ENCODE data around the gene DGKH.
A peak's percentile ranks its signal among the peaks of the same experiment; 100 is the strongest.

DGKH gene

GRCh38 chr13:42259515-42259914 lies 211.1 kb downstream of the DGKH start:
- no peak for FAIRE-seq
- no peak for DNase-seq (ENCODE audit: insufficient read length, low spot score)
- TF ChIP-seq POLR2AphosphoS5 (IDR thresholded peaks at IDR 0.05; ENCODE audit: low read depth, low read length) (no peak), POLR2A (IDR thresholded peaks at IDR 0.05; ENCODE audit: low read depth, low read length) (no peak), POU2F2 (IDR thresholded peaks at IDR 0.05; ENCODE audit: low read depth, low read length) (no peak), PAX5 (IDR thresholded peaks at IDR 0.05; ENCODE audit: insufficient read depth, low read length, severe bottlenecking) (no peak), SPI1 (IDR thresholded peaks at IDR 0.05; ENCODE audit: low read depth, low read length) (no peak), TAF1 (IDR thresholded peaks at IDR 0.05; ENCODE audit: low read depth, low read length) (no peak)

GRCh38 chr13:42260903-42261654 lies 212.6 kb downstream of the DGKH start:
- DNase-seq (ENCODE audit: insufficient read length, low spot score) = no peak
- TF ChIP-seq POLR2A (IDR thresholded peaks at IDR 0.05; ENCODE audit: low read depth, low read length) (no peak), PAX5 (IDR thresholded peaks at IDR 0.05; ENCODE audit: insufficient read depth, low read length, severe bottlenecking) (no peak), SPI1 (IDR thresholded peaks at IDR 0.05; ENCODE audit: low read depth, low read length) (no peak), POU2F2 (IDR thresholded peaks at IDR 0.05; ENCODE audit: low read depth, low read length) (no peak), TAF1 (IDR thresholded peaks at IDR 0.05; ENCODE audit: low read depth, low read length) (no peak), POLR2AphosphoS5 (IDR thresholded peaks at IDR 0.05; ENCODE audit: low read depth, low read length) (no peak)
- FAIRE-seq = peak; percentile 48

GRCh38 chr13:42266473-42266872 lies 218.0 kb downstream of the DGKH start:
- no peak for TF ChIP-seq SPI1 (IDR thresholded peaks at IDR 0.05; ENCODE audit: low read depth, low read length)
- no peak for TF ChIP-seq TAF1 (IDR thresholded peaks at IDR 0.05; ENCODE audit: low read depth, low read length)
- TF ChIP-seq POLR2AphosphoS5 (IDR thresholded peaks at IDR 0.05; ENCODE audit: low read depth, low read length) = no peak
- TF ChIP-seq POU2F2 (IDR thresholded peaks at IDR 0.05; ENCODE audit: low read depth, low read length) = no peak
- TF ChIP-seq POLR2A (IDR thresholded peaks at IDR 0.05; ENCODE audit: low read depth, low read length) = no peak
- TF ChIP-seq PAX5 (IDR thresholded peaks at IDR 0.05; ENCODE audit: insufficient read depth, low read length, severe bottlenecking) = no peak
- DNase-seq (ENCODE audit: insufficient read length, low spot score) (no peak), FAIRE-seq (no peak)

GRCh38 chr13:42270160-42270856 lies 221.9 kb downstream of the DGKH start:
- DNase-seq (ENCODE audit: insufficient read length, low spot score) = no peak
- FAIRE-seq = peak; percentile 9
- no peak for TF ChIP-seq POLR2AphosphoS5 (IDR thresholded peaks at IDR 0.05; ENCODE audit: low read depth, low read length)
- no peak for TF ChIP-seq PAX5 (IDR thresholded peaks at IDR 0.05; ENCODE audit: insufficient read depth, low read length, severe bottlenecking)
- no peak for TF ChIP-seq TAF1 (IDR thresholded peaks at IDR 0.05; ENCODE audit: low read depth, low read length)
- TF ChIP-seq SPI1 (IDR thresholded peaks at IDR 0.05; ENCODE audit: low read depth, low read length) = no peak
- TF ChIP-seq POLR2A (IDR thresholded peaks at IDR 0.05; ENCODE audit: low read depth, low read length) = no peak
- TF ChIP-seq POU2F2 (IDR thresholded peaks at IDR 0.05; ENCODE audit: low read depth, low read length) = no peak

GRCh38 chr13:42270857-42271215 lies 222.4 kb downstream of the DGKH start:
- FAIRE-seq = peak; percentile 26
- TF ChIP-seq SPI1 (IDR thresholded peaks at IDR 0.05; ENCODE audit: low read depth, low read length) (no peak), PAX5 (IDR thresholded peaks at IDR 0.05; ENCODE audit: insufficient read depth, low read length, severe bottlenecking) (no peak), TAF1 (IDR thresholded peaks at IDR 0.05; ENCODE audit: low read depth, low read length) (no peak), POU2F2 (IDR thresholded peaks at IDR 0.05; ENCODE audit: low read depth, low read length) (no peak), POLR2AphosphoS5 (IDR thresholded peaks at IDR 0.05; ENCODE audit: low read depth, low read length) (no peak), POLR2A (IDR thresholded peaks at IDR 0.05; ENCODE audit: low read depth, low read length) (no peak)
- no peak for DNase-seq (ENCODE audit: insufficient read length, low spot score)

- DNase-seq (ENCODE audit: insufficient read length, low spot score) (peak; percentile 75), FAIRE-seq (peak; percentile 92)
- TF ChIP-seq SPI1 (IDR thresholded peaks at IDR 0.05; ENCODE audit: low read depth, low read length) (peak; percentile 49; the same call in 1 of the 2 replicates), TAF1 (IDR thresholded peaks at IDR 0.05; ENCODE audit: low read depth, low read length) (peak; percentile 21; the same call in 1 of the 2 replicates), PAX5 (IDR thresholded peaks at IDR 0.05; ENCODE audit: insufficient read depth, low read length, severe bottlenecking) (no peak), POU2F2 (IDR thresholded peaks at IDR 0.05; ENCODE audit: low read depth, low read length) (peak; percentile 43; the same call in 1 of the 2 replicates), POLR2A (IDR thresholded peaks at IDR 0.05; ENCODE audit: low read depth, low read length) (peak; percentile 34; the same call in 1 of the 2 replicates), POLR2AphosphoS5 (IDR thresholded peaks at IDR 0.05; ENCODE audit: low read depth, low read length) (no peak)
These were observed 223.1 kb downstream of the DGKH start for GRCh38 chr13:42271337-42272114.

- no peak for DNase-seq (ENCODE audit: insufficient read length, low spot score)
- peak; percentile 65 for FAIRE-seq
- TF ChIP-seq POLR2AphosphoS5 (IDR thresholded peaks at IDR 0.05; ENCODE audit: low read depth, low read length) (peak; percentile 66), POU2F2 (IDR thresholded peaks at IDR 0.05; ENCODE audit: low read depth, low read length) (peak; percentile 13; the same call in 1 of the 2 replicates), TAF1 (IDR thresholded peaks at IDR 0.05; ENCODE audit: low read depth, low read length) (peak; percentile 58; the same call in 1 of the 2 replicates), PAX5 (IDR thresholded peaks at IDR 0.05; ENCODE audit: insufficient read depth, low read length, severe bottlenecking) (no peak)
These were observed 223.8 kb downstream of the DGKH start, which contains the start of gene AKAP11 for GRCh38 chr13:42272115-42272803. TSS of gene AKAP11 (plus strand) at chr13:42272152. CDS start at chr13:42286349, 14,197 bp downstream.

GRCh38 chr13:42272804-42273175 lies 224.3 kb downstream of the DGKH start:
- DNase-seq (ENCODE audit: insufficient read length, low spot score) = no peak
- FAIRE-seq = no peak
- TF ChIP-seq PAX5 (IDR thresholded peaks at IDR 0.05; ENCODE audit: insufficient read depth, low read length, severe bottlenecking) = no peak
- no peak for TF ChIP-seq TAF1 (IDR thresholded peaks at IDR 0.05; ENCODE audit: low read depth, low read length)
- no peak for TF ChIP-seq POLR2AphosphoS5 (IDR thresholded peaks at IDR 0.05; ENCODE audit: low read depth, low read length)
- TF ChIP-seq POU2F2 (IDR thresholded peaks at IDR 0.05; ENCODE audit: low read depth, low read length) = no peak
- no peak for TF ChIP-seq SPI1 (IDR thresholded peaks at IDR 0.05; ENCODE audit: low read depth, low read length)
- TF ChIP-seq POLR2A (IDR thresholded peaks at IDR 0.05; ENCODE audit: low read depth, low read length) = no peak
